HL-60 (cell line): ENCODE measurements around the gene UNCX.

ENCODE experiments used
- DNase-seq, 2 experiments: peaks; one replicate each; pipeline ENCODE4 v3.0.0-alpha.2; 2010 to 2020; ENCODE audit warnings: low read depth in 1 of 2, low spot score in 1 of 2
- H3K27ac ChIP-seq: fragments of 250-450 bp; sonication (Bioruptor Pico); replicated peaks from 2 replicates; pipeline ENCODE4 v1.5.1; 2020; ENCODE audit warnings: mild to moderate bottlenecking, moderate library complexity
- H3K27me3 ChIP-seq: fragments of 250-450 bp; sonication (Bioruptor Pico); 2 replicates; pipeline ENCODE4 v1.5.1; 2021; ENCODE audit warnings: mild to moderate bottlenecking, moderate library complexity; ENCODE audit not compliant: insufficient read depth, poor library complexity, severe bottlenecking
- H3K4me3 ChIP-seq: replicated peaks from 2 replicates; pipeline ENCODE4 v1.5.1; 2011; ENCODE audit warnings: mild to moderate bottlenecking, control low read depth, low read length; ENCODE audit not compliant: insufficient read depth
- CTCF ChIP-seq: IDR thresholded peaks from one replicate; pipeline ENCODE4 v1.5.1; 2011; ENCODE audit warnings: low read length, control low read depth, inconsistent platforms; ENCODE audit not compliant: insufficient read depth
- GABPA ChIP-seq: IDR thresholded peaks from 2 replicates; pipeline ENCODE4 v1.6.1; 2012; ENCODE audit warnings: low read depth
- POLR2AphosphoS5 ChIP-seq: IDR thresholded peaks from 2 replicates; pipeline ENCODE4 v1.6.1; 2012; ENCODE audit warnings: low read depth
- REST ChIP-seq: IDR thresholded peaks from 2 replicates; pipeline ENCODE4 v1.6.1; 2012; ENCODE audit warnings: low read depth; ENCODE audit not compliant: insufficient replicate concordance
- SPI1 ChIP-seq: IDR thresholded peaks from 2 replicates; pipeline ENCODE4 v1.6.1; 2012; ENCODE audit warnings: low read depth, mild to moderate bottlenecking, borderline replicate concordance

Gene UNCX

DNA sequence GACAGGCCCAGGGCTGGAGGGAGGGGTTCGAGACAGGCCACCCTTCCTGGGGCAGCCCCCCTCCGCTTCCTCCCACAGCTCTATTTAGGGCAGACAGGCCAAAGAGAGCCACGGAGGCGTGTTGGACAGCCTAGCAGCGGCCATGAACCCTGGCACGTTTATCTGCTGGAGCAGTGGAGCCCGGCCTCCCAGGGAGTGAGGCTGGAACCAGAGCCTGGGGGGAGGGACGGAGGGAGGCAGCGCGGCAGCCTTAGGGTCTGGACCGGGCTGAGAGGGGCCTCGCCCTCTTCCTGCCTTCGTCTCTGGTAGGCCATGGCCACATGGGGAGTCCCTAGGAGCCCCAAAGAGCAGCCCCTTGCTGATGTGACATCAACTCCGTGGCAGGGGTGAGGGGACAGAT, 17.1 kb downstream of the UNCX start:
- Histone ChIP-seq H3K27ac (no peak overlapping the region), H3K27me3 (peaks cover 69% of the 10 kb centered on the region), H3K4me3 (no peak overlapping the region)
- no peak for TF ChIP-seq REST
- no peak for TF ChIP-seq GABPA
- TF ChIP-seq POLR2AphosphoS5, result no peak
- no peak for TF ChIP-seq SPI1
- no peak for DNase-seq

GRCh38 chr7:1250901-1251300, 18.2 kb downstream of the UNCX start:
- DNase-seq, result no peak
- H3K27me3 ChIP-seq, result peaks cover 67% of the 10 kb centered on the region
- no peak overlapping the region for H3K4me3 ChIP-seq
- TF ChIP-seq SPI1, result no peak
- no peak for TF ChIP-seq CTCF
- TF ChIP-seq REST, result no peak
- TF ChIP-seq POLR2AphosphoS5, result no peak
- no peak for TF ChIP-seq GABPA
- H3K27ac ChIP-seq, result no peak overlapping the region

DNA sequence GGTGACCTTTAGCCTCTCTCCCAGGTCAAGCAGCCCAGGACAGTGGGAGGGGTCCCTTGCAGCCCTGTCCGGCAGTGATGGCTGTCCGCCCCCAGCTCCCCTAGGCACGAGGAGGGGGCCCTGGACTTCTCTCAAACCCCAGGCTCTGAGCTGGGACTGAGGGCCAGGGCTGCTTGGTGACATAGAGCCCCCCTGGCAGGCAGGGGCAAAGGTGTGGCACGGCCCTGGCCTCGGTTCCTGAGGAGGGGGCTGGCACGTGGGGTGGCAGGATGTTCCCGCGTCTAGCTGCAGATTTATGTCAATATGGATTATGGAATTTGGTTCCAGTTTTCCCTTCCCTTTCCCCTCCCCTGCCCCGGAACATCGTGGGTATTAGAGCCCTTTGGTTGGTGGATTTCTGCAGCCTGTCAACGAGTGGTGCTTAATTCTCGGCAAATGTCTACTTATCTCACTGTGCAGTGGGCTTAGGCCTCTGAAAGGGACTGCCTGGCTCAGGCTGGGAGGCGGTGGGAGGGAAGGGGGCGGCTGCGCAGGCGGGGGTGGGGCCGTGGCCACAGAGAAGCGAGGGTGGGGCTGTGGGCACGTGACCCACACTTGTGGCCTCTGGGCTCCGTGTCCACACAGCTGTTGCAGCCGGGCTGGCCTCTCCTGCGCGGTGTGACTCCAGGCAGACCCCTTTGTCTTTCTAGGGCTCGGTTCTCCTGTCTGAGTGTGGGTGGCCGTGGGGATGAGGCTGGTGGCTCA, 19.3 kb downstream of the UNCX start:
- H3K27ac ChIP-seq, result no peak overlapping the region
- peaks cover 68% of the 10 kb centered on the region for H3K27me3 ChIP-seq
- no peak for DNase-seq
- H3K4me3 ChIP-seq, result no peak overlapping the region
- TF ChIP-seq SPI1 (no peak), POLR2AphosphoS5 (no peak), GABPA (no peak), CTCF (no peak), REST (no peak)
